IMR-90 (cell line): Measurements from ENCODE around the gene USP47. TPM values are rescaled to one million over a fixed set of nuclear protein-coding genes. Genes with fewer than 3 reads are reported as not detected.
A peak's percentile ranks its signal among the peaks of the same experiment; 100 is the strongest.

Source experiments
- ATAC-seq: fragments of 200-7000 bp; cut with Tn5 transposase; 2 replicates; pipeline ENCODE4 v1.9.1; 2020; ENCODE audit warnings: low read depth, mild to moderate bottlenecking, moderate library complexity
- BruUV-seq: library from RNA; stranded (reverse); fragments of 400-500 nt; replicated peaks from 2 replicates; lab custom pipeline; 2021; lab: Mats Ljungman, UMichigan
- CTCF ChIA-PET: fragments of 300-600 bp; formaldehyde crosslinking; extraction: SDS; loops from one replicate; lab custom pipeline; 2021; ENCODE audit warnings: antibody characterized with exemption; lab: Yijun Ruan, JAX
- POLR2A ChIA-PET: fragments of 300-600 bp; sonication (Branson Sonifier 250); formaldehyde crosslinking; loops from one replicate; lab custom pipeline; 2022; ENCODE audit warnings: antibody characterized with exemption; ENCODE audit not compliant: unreplicated experiment; lab: Charles Lee
- DNase-seq: peaks from one replicate; pipeline ENCODE4 v3.0.0; 2013
- H2AFZ ChIP-seq: replicated peaks from 2 replicates; pipeline ENCODE3; 2013; ENCODE audit warnings: low read length, mild to moderate bottlenecking; ENCODE audit not compliant: poor library complexity
- H2AK5ac ChIP-seq: 2 replicates; pipeline ENCODE4 v1.6.1; 2013; ENCODE audit warnings: low read depth, low read length, inconsistent platforms
- H2AK9ac ChIP-seq: replicated peaks from 2 replicates; pipeline ENCODE3; 2013; ENCODE audit warnings: mild to moderate bottlenecking, low read depth, low read length, moderate library complexity; ENCODE audit not compliant: poor library complexity
- H2BK120ac ChIP-seq: 2 replicates; pipeline ENCODE4 v1.6.1; 2013; ENCODE audit warnings: low read depth, low read length, inconsistent platforms
- H2BK15ac ChIP-seq: 3 replicates; pipeline ENCODE4 v1.6.1; 2013; ENCODE audit warnings: low read depth, low read length, inconsistent platforms
- H2BK20ac ChIP-seq: 2 replicates; pipeline ENCODE4 v1.6.1; 2013; ENCODE audit warnings: low read depth, mild to moderate bottlenecking, inconsistent platforms, low read length, moderate library complexity
- H2BK5ac ChIP-seq: 2 replicates; pipeline ENCODE4 v1.6.1; 2013; ENCODE audit warnings: mild to moderate bottlenecking, low read depth, low read length, inconsistent platforms; ENCODE audit not compliant: poor library complexity, severe bottlenecking
- H3K14ac ChIP-seq: replicated peaks from 2 replicates; pipeline ENCODE4 v1.6.1; 2013; ENCODE audit warnings: low read depth, low read length, inconsistent platforms
- H3K18ac ChIP-seq: 2 replicates; pipeline ENCODE4 v1.6.1; 2013; ENCODE audit warnings: low read depth, low read length, control low read depth
- H3K23ac ChIP-seq: 2 replicates; pipeline ENCODE4 v1.6.1; 2013; ENCODE audit warnings: low read depth, low read length, inconsistent platforms
- H3K27ac ChIP-seq: 2 replicates; pipeline ENCODE4 v1.5.1; 2013; ENCODE audit warnings: mild to moderate bottlenecking, control low read depth, low read length; ENCODE audit not compliant: insufficient read depth
- H3K27me3 ChIP-seq: 2 replicates; pipeline ENCODE4 v1.6.1; 2013; ENCODE audit warnings: low read length; ENCODE audit not compliant: control insufficient read depth, insufficient read depth
- H3K36me3 ChIP-seq: 2 replicates; pipeline ENCODE4 v1.6.1; 2013; ENCODE audit warnings: low read length, mixed read lengths; ENCODE audit not compliant: control insufficient read depth, insufficient read depth
- H3K4ac ChIP-seq: 2 replicates; pipeline ENCODE4 v1.6.1; 2013; ENCODE audit warnings: low read depth, low read length, inconsistent platforms
- H3K4me1 ChIP-seq: 2 replicates; pipeline ENCODE4 v1.6.1; 2013; ENCODE audit warnings: low read length, mixed read lengths; ENCODE audit not compliant: control insufficient read depth, insufficient read depth
- H3K4me2 ChIP-seq: 2 replicates; pipeline ENCODE4 v1.6.1; 2013; ENCODE audit warnings: low read depth, mild to moderate bottlenecking, control low read depth, low read length, moderate library complexity
- H3K4me3 ChIP-seq: 2 replicates; pipeline ENCODE4 v1.5.1; 2013; ENCODE audit warnings: low read depth, mild to moderate bottlenecking, control low read depth, low read length, moderate library complexity; ENCODE audit not compliant: insufficient read depth
- H3K56ac ChIP-seq: 2 replicates; pipeline ENCODE4 v1.6.1; 2013; ENCODE audit warnings: low read length, inconsistent platforms; ENCODE audit not compliant: insufficient read depth; ENCODE audit errors: extremely low read depth
- H3K79me1 ChIP-seq, 2 experiments: 2 replicates each; pipeline ENCODE4 v1.6.1; 2013; ENCODE audit warnings: low read length in 2 of 2, inconsistent platforms in 1 of 2, low read depth in 1 of 2
- H3K9ac ChIP-seq: 2 replicates; pipeline ENCODE4 v1.6.1; 2013; ENCODE audit warnings: low read depth, low read length, control low read depth
- H3K9me1 ChIP-seq: 2 replicates; pipeline ENCODE4 v1.6.1; 2013; ENCODE audit warnings: low read length, inconsistent platforms; ENCODE audit not compliant: insufficient read depth
- H3K9me3 ChIP-seq: 2 replicates; pipeline ENCODE4 v1.6.1; 2013; ENCODE audit warnings: low read length; ENCODE audit not compliant: control insufficient read depth, insufficient read depth
- H4K20me1 ChIP-seq: 2 replicates; pipeline ENCODE4 v1.6.1; 2013; ENCODE audit warnings: low read length, inconsistent platforms; ENCODE audit not compliant: insufficient read depth
- H4K5ac ChIP-seq: 2 replicates; pipeline ENCODE4 v1.6.1; 2013; ENCODE audit warnings: mild to moderate bottlenecking, low read depth, low read length, control low read depth
- H4K8ac ChIP-seq, 2 experiments: 2 replicates each; pipeline ENCODE4 v1.6.1; 2013; ENCODE audit warnings: low read depth in 2 of 2, low read length in 2 of 2, control low read depth in 1 of 2, inconsistent platforms in 1 of 2
- H4K91ac ChIP-seq: 2 replicates; pipeline ENCODE4 v1.6.1; 2013; ENCODE audit warnings: low read depth, low read length, inconsistent platforms; ENCODE audit not compliant: insufficient read depth
- CEBPB ChIP-seq: IDR thresholded peaks from 2 replicates; pipeline ENCODE4 v1.6.1; 2012; ENCODE audit warnings: low read depth, low read length, improper control_type of control experiment
- CHD1 ChIP-seq: IDR thresholded peaks from 2 replicates; pipeline ENCODE4 v1.6.1; 2012; ENCODE audit warnings: low read depth, low read length, improper control_type of control experiment
- FOS ChIP-seq: fragments of 150-350 bp; IDR thresholded peaks from 2 replicates; pipeline ENCODE4 v1.6.1; 2016; ENCODE audit warnings: low read depth, low read length
- MAFK ChIP-seq: IDR thresholded peaks from 2 replicates; pipeline ENCODE4 v1.6.1; 2012; ENCODE audit warnings: low read depth, low read length, improper control_type of control experiment
- WGBS, 2 experiments: methylation state at CpG; one replicate each; pipeline versions ENCODE4 v1.1.5 to v1.1.7; 2013; ENCODE audit warnings: missing lambda C conversion rate in 2 of 2; ENCODE audit not compliant: insufficient read length in 1 of 2; ENCODE audit errors: extremely low coverage in 2 of 2; 5-methylcytosine and 5-hydroxymethylcytosine counted together
- dilution Hi-C: fragments of 300-500 bp; cut with HindIII; formaldehyde crosslinking; loops from one replicate; pipeline ENCODE4 v1.14.3; 2018; ENCODE audit warnings: low sequenced_read_pairs; ENCODE audit not compliant: unreplicated experiment
- in situ Hi-C: fragments of 300-500 bp; cut with MboI; formaldehyde crosslinking; loops from 3 replicates; pipeline ENCODE4 v1.14.3; 2019; ENCODE audit warnings: low sequenced_read_pairs, inconsistent platforms, mixed read lengths
- intact Hi-C: fragments of 100-400 bp; cut with micrococcal nuclease; formaldehyde crosslinking; loops from 2 replicates; pipeline ENCODE4 v1.10.0; 2022
- polyA plus RNA-seq, 3 experiments: library from polyadenylated mRNA; depleted of rRNA; stranded (reverse); fragments of >200 nt; gene quantifications; 2 replicates each; pipeline ENCODE4 v1.2.3, GENCODE V29; 2012; ENCODE audit warnings: low replicate concordance in 1 of 3
- total RNA-seq: library from RNA; depleted of rRNA; stranded (reverse); fragments of >200 nt; gene quantifications from 2 replicates; pipeline ENCODE4 v1.2.3, GENCODE V29; 2012

The USP47 gene
- total and polyA plus RNA-seq, 2 of the 4 experiments (the other 2 are of a cell fraction), result 15.0 to 110 TPM

- CTCF ChIA-PET, result no interaction called here
- in situ Hi-C loops (no loop called here), dilution Hi-C loops (no loop called here), intact Hi-C loops (no loop called here)
- Histone ChIP-seq H3K9me3 (peaks cover 2% of the 10 kb centered on the region; the same call in 1 of the 2 replicates), H3K9ac (no peak overlapping the region), H4K5ac (no peak overlapping the region), H3K18ac (no peak overlapping the region), H2BK20ac (no peak overlapping the region), H3K27me3 (no peaks in the 10 kb centered on the region), H3K79me1 (peaks cover 0 to 9% of the 10 kb centered on the region in 2 experiments; a peak in 1 of 4 replicates), H2AK9ac (no peak overlapping the region), H2AK5ac (no peak overlapping the region), H2BK120ac (no peak overlapping the region), H3K4ac (no peak overlapping the region), H3K4me2 (no peak overlapping the region), H3K27ac (no peak overlapping the region), H3K14ac (no peak overlapping the region), H3K4me3 (no peak overlapping the region), H2AFZ (no peak overlapping the region), H3K23ac (no peak overlapping the region), H4K20me1 (no peaks in the 10 kb centered on the region), H3K56ac (no peak overlapping the region), H4K91ac (no peak overlapping the region), H4K8ac (no peak overlapping the region), H3K4me1 (no peaks in the 10 kb centered on the region), H2BK5ac (no peak overlapping the region), H3K9me1 (no peaks in the 10 kb centered on the region), H2BK15ac (no peak overlapping the region), H3K36me3 (no peaks in the 10 kb centered on the region)
- ATAC-seq, result no peak
- BruUV-seq, result no TSS peak
- POLR2A ChIA-PET, result no interaction called here
- TF ChIP-seq MAFK (no peak), CHD1 (no peak), FOS (no peak), CEBPB (peak; percentile 77)
- no CpG with 5 or more reads among the region's 2 CpGs for WGBS, 2 experiments
- DNase-seq, result peak; percentile 30
These were observed 5.0 kb upstream of the USP47 start for GRCh38 chr11:11836676-11837231.
